SU-DHL-6 (cell line): ENCODE results near the gene FAM200A.
"Not testable (repeated sequence)": the region's sequence is repeated elsewhere in the genome, so short reads cannot be mapped to it uniquely, and the experiment has no call there.

Source experiments
- H2AFZ ChIP-seq: fragments of 200-600 bp; sonication (generic); 2 replicates; pipeline ENCODE4 v1.6.1; 2014; ENCODE audit warnings: low read depth, mild to moderate bottlenecking, moderate library complexity, mixed read lengths, antibody characterized with exemption, low read length; ENCODE audit not compliant: severe bottlenecking
- H3F3A ChIP-seq: fragments of 200-600 bp; shearing (Covaris generic); 2 replicates; pipeline ENCODE4 v1.6.0; 2016; ENCODE audit warnings: antibody characterized with exemption, mild to moderate bottlenecking; ENCODE audit not compliant: insufficient read depth
- H3K27ac ChIP-seq: fragments of 200-600 bp; sonication (generic); 2 replicates; pipeline ENCODE4 v1.5.1; 2016; ENCODE audit warnings: low read depth, mild to moderate bottlenecking, low read length, moderate library complexity, mixed read lengths
- H3K27me3 ChIP-seq: fragments of 200-600 bp; sonication (generic), shearing (Covaris generic); 2 replicates; pipeline ENCODE4 v1.6.0; 2014; ENCODE audit warnings: mild to moderate bottlenecking, low read length
- H3K36me3 ChIP-seq: fragments of 200-600 bp; sonication (generic); 2 replicates; pipeline ENCODE4 v1.6.1; 2014; ENCODE audit warnings: mild to moderate bottlenecking, low read length, mixed read lengths
- H3K4me2 ChIP-seq: fragments of 300-600, 200-600 bp; shearing (Covaris generic), sonication (generic); 2 replicates; pipeline ENCODE4 v1.6.0; 2014; ENCODE audit warnings: low read length, low read depth, mild to moderate bottlenecking; ENCODE audit not compliant: poor library complexity, severe bottlenecking
- H3K4me3 ChIP-seq: fragments of 200-600 bp; sonication (generic); 2 replicates; pipeline ENCODE4 v1.5.1; 2014; ENCODE audit warnings: antibody characterized with exemption, low read length, mild to moderate bottlenecking, mixed read lengths; ENCODE audit not compliant: insufficient read depth, poor library complexity, severe bottlenecking
- H3K79me2 ChIP-seq: fragments of 200-600 bp; sonication (generic); 2 replicates; pipeline ENCODE4 v1.6.1; 2014; ENCODE audit warnings: mild to moderate bottlenecking, low read length, moderate library complexity; ENCODE audit not compliant: insufficient read depth
- H3K9ac ChIP-seq: fragments of 200-600 bp; sonication (generic); 2 replicates; pipeline ENCODE4 v1.7.0; 2014; ENCODE audit warnings: mild to moderate bottlenecking, low read length
- H3K9me2 ChIP-seq: fragments of 200-600 bp; sonication (generic); replicated peaks from 2 replicates; pipeline ENCODE4 v1.6.1; 2014; ENCODE audit warnings: low read length; ENCODE audit not compliant: insufficient read depth
- H3K9me3 ChIP-seq: fragments of 200-600 bp; sonication (generic); 2 replicates; pipeline ENCODE4 v1.6.1; 2014; ENCODE audit warnings: low read length, mixed read lengths; ENCODE audit not compliant: insufficient read depth
- H4K20me1 ChIP-seq: fragments of 200-600 bp; sonication (generic); 2 replicates; pipeline ENCODE4 v1.6.1; 2014; ENCODE audit warnings: low read depth, mild to moderate bottlenecking, antibody characterized with exemption, low read length, moderate library complexity, mixed read lengths
- EZH2phosphoT487 ChIP-seq: fragments of 200-600 bp; sonication (generic), shearing (Covaris generic); conservative IDR thresholded peaks from 2 replicates; pipeline ENCODE4 v1.6.1; 2018; ENCODE audit warnings: mild to moderate bottlenecking, antibody characterized with exemption, low read length, moderate library complexity, mixed read lengths
- TF ChIP-seq, protein P1 (sequence below): fragments of 200-600 bp; sonication (generic); IDR thresholded peaks from one replicate; pipeline ENCODE4 v1.5.1; 2017; ENCODE audit warnings: antibody characterized with exemption, mild to moderate bottlenecking, low read length, moderate library complexity; ENCODE audit not compliant: insufficient read depth, poor library complexity, severe bottlenecking

The FAM200A gene

GRCh38 chr7:99573257-99573656, 21.3 kb upstream of the FAM200A start:
- no peaks in the 10 kb centered on the region for H3K9me2 ChIP-seq
- no peak overlapping the region for H3K27ac ChIP-seq
- no peak overlapping the region for H3K4me3 ChIP-seq
- H3K36me3 ChIP-seq = peaks cover 17% of the 10 kb centered on the region; the same call in 1 of the 2 replicates
- H3K9me3 ChIP-seq = no peaks in the 10 kb centered on the region
- H3K79me2 ChIP-seq = no peaks in the 10 kb centered on the region; the same call in 1 of the 2 replicates
- H3K9ac ChIP-seq = no peak overlapping the region
- no peaks in the 10 kb centered on the region for H4K20me1 ChIP-seq
- H3K27me3 ChIP-seq = no peaks in the 10 kb centered on the region
- 0 out of 2 replicates have a peak, but pooled peaks cover 8% of the 10 kb centered on the region for H3F3A ChIP-seq
- TF ChIP-seq EZH2phosphoT487 = no peak
- TF ChIP-seq, protein P1, sequence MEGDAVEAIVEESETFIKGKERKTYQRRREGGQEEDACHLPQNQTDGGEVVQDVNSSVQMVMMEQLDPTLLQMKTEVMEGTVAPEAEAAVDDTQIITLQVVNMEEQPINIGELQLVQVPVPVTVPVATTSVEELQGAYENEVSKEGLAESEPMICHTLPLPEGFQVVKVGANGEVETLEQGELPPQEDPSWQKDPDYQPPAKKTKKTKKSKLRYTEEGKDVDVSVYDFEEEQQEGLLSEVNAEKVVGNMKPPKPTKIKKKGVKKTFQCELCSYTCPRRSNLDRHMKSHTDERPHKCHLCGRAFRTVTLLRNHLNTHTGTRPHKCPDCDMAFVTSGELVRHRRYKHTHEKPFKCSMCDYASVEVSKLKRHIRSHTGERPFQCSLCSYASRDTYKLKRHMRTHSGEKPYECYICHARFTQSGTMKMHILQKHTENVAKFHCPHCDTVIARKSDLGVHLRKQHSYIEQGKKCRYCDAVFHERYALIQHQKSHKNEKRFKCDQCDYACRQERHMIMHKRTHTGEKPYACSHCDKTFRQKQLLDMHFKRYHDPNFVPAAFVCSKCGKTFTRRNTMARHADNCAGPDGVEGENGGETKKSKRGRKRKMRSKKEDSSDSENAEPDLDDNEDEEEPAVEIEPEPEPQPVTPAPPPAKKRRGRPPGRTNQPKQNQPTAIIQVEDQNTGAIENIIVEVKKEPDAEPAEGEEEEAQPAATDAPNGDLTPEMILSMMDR = no peak
- H3K4me2 ChIP-seq = no peak overlapping the region
- H2AFZ ChIP-seq = no peak overlapping the region

DNA sequence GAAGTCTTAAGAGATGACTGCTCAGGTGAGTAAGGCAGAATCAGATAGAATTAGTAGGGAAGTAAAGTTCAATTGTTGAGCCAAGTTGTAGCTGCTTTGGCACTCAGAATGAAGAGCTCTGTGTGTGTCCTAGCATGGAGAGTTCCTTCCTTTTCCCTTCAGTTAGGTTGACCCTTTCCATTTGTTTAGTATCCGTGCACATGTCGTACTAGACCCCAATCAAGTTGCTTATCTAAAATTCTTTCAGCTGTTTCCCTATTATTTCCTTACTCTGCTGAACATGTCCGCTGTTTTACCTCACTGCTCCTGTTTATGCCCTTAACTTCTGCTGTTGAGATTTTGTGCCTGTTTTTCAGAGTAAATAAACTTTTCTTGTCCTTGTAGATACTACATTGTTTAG, 19.9 kb upstream of the FAM200A start:
- H3K27me3 ChIP-seq = no peaks in the 10 kb centered on the region
- TF ChIP-seq, protein P1 = no peak
- H3K4me2 ChIP-seq = no peak overlapping the region
- no peak overlapping the region for H3K27ac ChIP-seq
- H3F3A ChIP-seq = 0 out of 2 replicates have a peak, but pooled peaks cover 3% of the 10 kb centered on the region
- H3K79me2 ChIP-seq = no peaks in the 10 kb centered on the region; the same call in 1 of the 2 replicates
- no peak overlapping the region for H3K4me3 ChIP-seq
- no peaks in the 10 kb centered on the region for H4K20me1 ChIP-seq
- no peaks in the 10 kb centered on the region for H3K9me3 ChIP-seq
- no peak overlapping the region for H2AFZ ChIP-seq
- H3K9ac ChIP-seq = no peak overlapping the region
- H3K9me2 ChIP-seq = no peaks in the 10 kb centered on the region
- H3K36me3 ChIP-seq = peaks cover 17% of the 10 kb centered on the region; the same call in 1 of the 2 replicates

- peaks cover 33% of the 10 kb centered on the region; the same call in 1 of the 2 replicates for H3K36me3 ChIP-seq
- H3K79me2 ChIP-seq = peaks cover 14% of the 10 kb centered on the region
- H3K4me3 ChIP-seq = not testable (repeated sequence)
Measured at GRCh38 chr7:99568770-99569169, 16.9 kb upstream of the FAM200A start.

GRCh38 chr7:99563650-99564049, 11.7 kb upstream of the FAM200A start:
- Histone ChIP-seq H3K4me2 (no peak overlapping the region), H2AFZ (no peak overlapping the region), H3K27ac (no peak overlapping the region), H3K27me3 (no peaks in the 10 kb centered on the region), H3K9me3 (no peaks in the 10 kb centered on the region), H3K9ac (no peak overlapping the region), H3K4me3 (no peak overlapping the region), H3K9me2 (no peaks in the 10 kb centered on the region), H3K79me2 (peaks cover 54% of the 10 kb centered on the region), H3F3A (0 out of 2 replicates have a peak, but pooled peaks cover 6% of the 10 kb centered on the region), H3K36me3 (peaks cover 42% of the 10 kb centered on the region), H4K20me1 (no peaks in the 10 kb centered on the region)
- no peak for TF ChIP-seq EZH2phosphoT487
- TF ChIP-seq, protein P1 = no peak

More at GRCh38 chr7:99568770-99569169, 16.9 kb upstream of the FAM200A start:
- not testable (repeated sequence) for H4K20me1 ChIP-seq, H3F3A ChIP-seq, H3K9me2 ChIP-seq, H3K9me3 ChIP-seq, H3K27me3 ChIP-seq, H3K4me2 ChIP-seq, H3K27ac ChIP-seq, H3K9ac ChIP-seq, H2AFZ ChIP-seq
